B cell (primary cell): Measurements from ENCODE around the gene HSD11B1.

Source experiments
- EZH2 ChIP-seq: IDR thresholded peaks from 2 replicates; pipeline ENCODE4 v1.6.1; 2012; ENCODE audit warnings: borderline replicate concordance, low read depth, mild to moderate bottlenecking, moderate library complexity, low read length; ENCODE audit not compliant: insufficient read depth, poor library complexity, severe bottlenecking
- TF ChIP-seq, protein P1 (sequence below): fragments of 200-600 bp; IDR thresholded peaks from one replicate; pipeline ENCODE4 v1.8.0; 2022; ENCODE audit warnings: antibody characterized with exemption, mild to moderate bottlenecking

- TF ChIP-seq, protein P1, sequence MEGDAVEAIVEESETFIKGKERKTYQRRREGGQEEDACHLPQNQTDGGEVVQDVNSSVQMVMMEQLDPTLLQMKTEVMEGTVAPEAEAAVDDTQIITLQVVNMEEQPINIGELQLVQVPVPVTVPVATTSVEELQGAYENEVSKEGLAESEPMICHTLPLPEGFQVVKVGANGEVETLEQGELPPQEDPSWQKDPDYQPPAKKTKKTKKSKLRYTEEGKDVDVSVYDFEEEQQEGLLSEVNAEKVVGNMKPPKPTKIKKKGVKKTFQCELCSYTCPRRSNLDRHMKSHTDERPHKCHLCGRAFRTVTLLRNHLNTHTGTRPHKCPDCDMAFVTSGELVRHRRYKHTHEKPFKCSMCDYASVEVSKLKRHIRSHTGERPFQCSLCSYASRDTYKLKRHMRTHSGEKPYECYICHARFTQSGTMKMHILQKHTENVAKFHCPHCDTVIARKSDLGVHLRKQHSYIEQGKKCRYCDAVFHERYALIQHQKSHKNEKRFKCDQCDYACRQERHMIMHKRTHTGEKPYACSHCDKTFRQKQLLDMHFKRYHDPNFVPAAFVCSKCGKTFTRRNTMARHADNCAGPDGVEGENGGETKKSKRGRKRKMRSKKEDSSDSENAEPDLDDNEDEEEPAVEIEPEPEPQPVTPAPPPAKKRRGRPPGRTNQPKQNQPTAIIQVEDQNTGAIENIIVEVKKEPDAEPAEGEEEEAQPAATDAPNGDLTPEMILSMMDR = no peak
- TF ChIP-seq EZH2 = no peak
Observed at GRCh38 chr1:209659909-209660308, 44.7 kb upstream of the HSD11B1 start.
